Muscle of leg (tissue), 11 donors: ENCODE measurements around the gene GLB1L2. TPM values are rescaled to one million over a fixed set of nuclear protein-coding genes. Genes with fewer than 3 reads are reported as not detected.

Experiments used
- DNase-seq: peaks from one replicate; pipeline ENCODE4 v3.0.0; 2013
- H3K27ac ChIP-seq: one replicate; pipeline ENCODE4 v1.5.1; 2013; ENCODE audit warnings: mild to moderate bottlenecking, low read length, control low read depth
- H3K27me3 ChIP-seq: one replicate; pipeline ENCODE4 v1.6.1; 2013; ENCODE audit warnings: low read length; ENCODE audit not compliant: control insufficient read depth, insufficient read depth
- H3K36me3 ChIP-seq: one replicate; pipeline ENCODE4 v1.6.1; 2013; ENCODE audit warnings: low read length; ENCODE audit not compliant: control insufficient read depth, insufficient read depth
- H3K4me1 ChIP-seq: one replicate; pipeline ENCODE4 v1.6.1; 2013; ENCODE audit warnings: low read length; ENCODE audit not compliant: control insufficient read depth, insufficient read depth
- H3K4me3 ChIP-seq: one replicate; pipeline ENCODE4 v1.5.1; 2013; ENCODE audit warnings: low read length, control low read depth
- H3K9me3 ChIP-seq: replicated peaks from 2 replicates; pipeline ENCODE4 v1.6.1; 2013; ENCODE audit warnings: low read depth, low read length; ENCODE audit not compliant: control insufficient read depth
- WGBS: methylation state at CpG from one replicate; pipeline ENCODE4 v1.1.5; 2013; ENCODE audit warnings: missing lambda C conversion rate; ENCODE audit not compliant: insufficient coverage; 5-methylcytosine and 5-hydroxymethylcytosine counted together
- polyA plus RNA-seq, 8 donors: library from polyadenylated mRNA; unstranded; fragments of 120-200 nt; gene quantifications; one replicate each; pipeline versions ENCODE4 v1.2.1 to v1.2.3, GENCODE V29; 2013; ENCODE audit warnings: inconsistent platforms in 1 of 8, low replicate concordance in 1 of 8; ENCODE audit not compliant: insufficient read length in 8 of 8, insufficient read depth in 1 of 8
- total RNA-seq: library from RNA; stranded (reverse); fragments of 120-200 nt; gene quantifications from one replicate; pipeline ENCODE4 v1.2.4, GENCODE V29; 2013

Gene GLB1L2
- total and polyA plus RNA-seq, 9 donors = 0.20 to 1.2 (median 0.40) TPM

DNA sequence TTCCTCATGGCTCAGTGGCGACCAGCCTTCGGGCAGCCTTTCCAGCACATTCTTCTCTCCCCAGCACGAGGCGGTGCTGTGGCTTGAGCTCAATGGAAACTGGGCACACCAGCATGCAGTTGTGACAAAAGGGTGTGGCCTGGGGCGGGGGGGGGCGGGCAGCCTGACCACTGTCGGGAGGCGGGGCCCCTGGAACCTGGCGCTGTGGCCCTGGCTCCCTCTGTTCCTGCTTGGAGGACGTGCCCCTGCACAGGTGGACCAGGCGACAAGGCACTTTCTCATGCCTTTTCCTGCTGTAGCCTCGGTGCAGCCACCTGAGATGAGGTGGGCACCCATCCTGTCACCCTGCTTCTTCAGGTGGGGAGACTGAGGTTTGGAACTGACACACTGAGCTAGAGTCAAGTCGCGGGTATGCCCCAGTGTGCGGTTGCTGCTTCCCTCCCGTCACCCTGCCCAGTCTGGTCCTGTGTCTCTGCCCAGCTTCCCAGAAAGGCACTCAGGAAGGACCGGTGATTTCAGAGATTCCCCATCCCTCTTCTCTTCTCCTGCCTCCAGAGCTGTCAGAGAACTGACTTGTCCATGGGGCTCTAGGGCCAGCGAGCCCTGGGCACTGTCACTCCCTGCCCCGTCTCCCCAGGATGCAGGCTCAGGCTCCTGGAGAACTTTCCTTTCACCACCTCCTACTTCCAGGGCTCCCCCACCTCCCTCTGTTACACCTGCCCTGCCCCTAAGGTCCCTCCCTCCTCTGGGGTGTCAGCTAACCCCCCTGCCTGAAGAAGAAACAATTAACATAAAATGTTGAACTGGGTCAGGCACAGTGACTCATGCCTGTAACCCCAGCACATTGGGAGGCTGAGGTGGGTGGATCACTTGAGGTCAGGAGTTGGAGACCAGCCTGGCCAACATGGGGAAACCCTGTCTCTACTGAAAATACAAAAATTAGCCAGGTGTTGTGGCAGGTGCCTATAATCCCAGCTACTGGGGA lies 70.3 kb downstream of the GLB1L2 start:
- Histone ChIP-seq H3K4me1 (no peaks in the 10 kb centered on the region), H3K4me3 (no peak overlapping the region), H3K27ac (no peak overlapping the region), H3K9me3 (no peaks in the 10 kb centered on the region), H3K36me3 (no peaks in the 10 kb centered on the region), H3K27me3 (peaks cover 2% of the 10 kb centered on the region)
- no peak for DNase-seq
- 68% methylated on average over 16 of the region's 19 CpGs for WGBS

GRCh38 chr11:134402910-134403309 lies 71.1 kb downstream of the GLB1L2 start:
- Histone ChIP-seq H3K4me1 (no peaks in the 10 kb centered on the region), H3K9me3 (no peaks in the 10 kb centered on the region), H3K27me3 (peaks cover 7% of the 10 kb centered on the region), H3K4me3 (no peak overlapping the region), H3K27ac (no peak overlapping the region), H3K36me3 (no peaks in the 10 kb centered on the region)
- WGBS = 83% methylated on average over 9 of the region's 12 CpGs
- no peak for DNase-seq

DNA sequence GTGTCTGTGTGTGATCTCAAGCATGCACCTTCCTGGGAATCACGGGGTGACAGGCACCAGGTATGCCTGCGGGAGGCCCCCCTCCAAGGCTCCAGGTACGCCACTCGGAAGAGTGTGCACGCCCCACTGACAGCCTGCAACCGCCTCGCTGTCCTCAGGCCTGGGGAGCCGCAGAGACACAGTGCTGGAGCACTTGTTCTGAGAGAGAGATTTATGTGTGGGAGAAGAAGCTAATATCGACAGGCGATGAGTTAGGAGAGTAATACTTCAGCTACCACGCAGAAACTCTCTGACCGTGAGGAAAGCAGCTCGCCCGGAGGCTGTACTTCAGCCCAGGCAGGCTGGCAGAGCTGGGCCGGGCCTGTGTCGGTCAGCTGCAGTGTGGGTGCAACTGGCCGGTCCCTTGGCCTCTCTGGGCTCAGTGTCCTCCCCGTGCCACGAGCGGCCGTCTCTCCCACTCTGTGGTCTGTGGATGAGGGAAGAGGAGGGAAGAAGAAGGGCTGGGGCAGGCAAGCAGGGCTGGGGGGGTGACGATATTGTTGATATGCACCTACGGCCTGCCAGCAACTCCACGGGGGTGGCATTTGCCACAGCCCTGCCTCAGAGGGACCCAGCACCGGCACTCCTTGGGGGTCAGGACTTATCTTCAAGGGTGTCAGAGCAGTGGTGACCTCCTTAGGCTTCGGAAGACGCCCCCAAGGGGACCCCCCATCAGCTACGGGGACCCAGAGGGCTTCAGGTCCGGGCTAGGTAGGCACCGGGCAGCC lies 73.0 kb downstream of the GLB1L2 start:
- Histone ChIP-seq H3K4me3 (no peak overlapping the region), H3K36me3 (no peaks in the 10 kb centered on the region), H3K4me1 (no peaks in the 10 kb centered on the region), H3K27ac (no peak overlapping the region), H3K27me3 (peaks cover 17% of the 10 kb centered on the region), H3K9me3 (no peaks in the 10 kb centered on the region)
- WGBS = 85% methylated on average over 28 of the region's 30 CpGs
- no peak for DNase-seq

GRCh38 chr11:134405436-134405835 lies 73.6 kb downstream of the GLB1L2 start:
- Histone ChIP-seq H3K4me1 (no peaks in the 10 kb centered on the region), H3K27me3 (peaks cover 24% of the 10 kb centered on the region), H3K4me3 (no peak overlapping the region), H3K27ac (no peak overlapping the region), H3K36me3 (no peaks in the 10 kb centered on the region), H3K9me3 (no peaks in the 10 kb centered on the region)
- DNase-seq = no peak
- WGBS = 73% methylated on average over 3 of the region's 8 CpGs

DNA sequence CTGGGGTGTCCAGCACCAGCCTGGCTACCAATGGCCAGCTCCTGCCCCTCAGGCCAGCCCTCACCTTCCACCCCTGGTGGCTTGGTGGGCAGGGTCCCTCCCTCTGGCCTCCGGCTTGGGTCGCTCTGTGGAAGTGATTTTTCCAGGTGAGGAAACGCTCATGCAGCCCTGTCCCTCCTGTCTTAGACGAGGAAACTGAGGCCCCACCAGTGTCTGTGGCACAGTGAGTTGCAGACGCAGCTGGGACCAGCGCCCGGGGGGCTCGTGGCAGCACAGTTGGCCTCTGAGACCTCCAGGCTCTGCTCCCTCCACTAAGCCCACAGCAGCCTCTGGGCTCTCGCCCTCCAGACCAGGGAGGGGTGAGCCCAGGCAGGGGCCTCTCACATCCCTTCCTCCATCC lies 74.1 kb downstream of the GLB1L2 start:
- 85% methylated on average over 7 of the region's 9 CpGs for WGBS

DNA sequence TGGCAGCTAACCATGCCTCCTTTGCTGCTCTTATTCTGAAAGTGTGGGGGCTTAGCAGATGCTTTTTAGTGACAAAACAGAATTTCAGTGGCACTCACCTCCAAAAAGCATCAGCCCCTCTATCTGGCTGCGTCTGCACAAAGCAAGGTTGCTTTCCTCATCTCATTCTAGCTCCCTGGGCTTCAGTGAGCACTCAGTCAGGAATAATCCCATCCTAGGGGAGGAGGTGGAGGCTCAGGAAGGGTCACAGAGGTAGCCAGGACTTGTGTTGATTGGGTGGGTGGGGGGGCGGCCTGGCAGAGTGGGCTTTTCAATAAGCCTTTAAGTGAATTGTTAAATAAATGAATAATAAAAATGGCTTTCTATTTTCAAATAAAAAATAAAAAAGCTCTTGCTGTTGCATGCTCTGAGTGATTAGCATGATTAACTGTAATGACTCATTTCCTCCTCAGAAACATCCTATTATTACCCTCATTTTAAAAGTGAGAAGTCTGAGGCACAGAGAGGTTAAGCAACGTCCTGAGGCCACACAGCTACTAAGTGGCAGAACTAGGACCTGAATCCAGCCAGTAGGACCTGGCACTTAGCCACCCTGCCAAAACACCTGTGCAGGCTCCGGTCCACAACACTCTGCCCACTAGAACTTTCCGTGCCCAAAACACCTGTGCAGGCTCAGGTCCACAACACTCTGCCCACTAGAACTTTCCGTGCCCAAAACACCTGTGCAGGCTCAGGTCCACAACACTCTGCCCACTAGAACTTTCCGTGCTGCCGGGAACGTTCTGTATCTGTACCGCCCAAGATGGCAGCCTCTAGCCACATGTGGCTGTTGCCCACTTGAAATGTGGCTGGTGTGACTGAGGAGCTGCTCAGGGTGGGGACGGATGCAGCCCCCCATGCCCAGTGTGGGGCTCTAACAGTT lies 74.7 kb downstream of the GLB1L2 start:
- no peak overlapping the region for H3K4me3 ChIP-seq
- H3K27ac ChIP-seq = no peak overlapping the region
- WGBS = 88% methylated on average over 7 of the region's 11 CpGs
- H3K4me1 ChIP-seq = peaks cover 4% of the 10 kb centered on the region
- no peak for DNase-seq
- H3K36me3 ChIP-seq = no peaks in the 10 kb centered on the region
- H3K9me3 ChIP-seq = no peaks in the 10 kb centered on the region
- peaks cover 35% of the 10 kb centered on the region for H3K27me3 ChIP-seq

More for the DNA sequence above, 74.1 kb downstream of the GLB1L2 start:
- H3K27ac ChIP-seq = no peak overlapping the region
- peaks cover 28% of the 10 kb centered on the region for H3K27me3 ChIP-seq
- no peaks in the 10 kb centered on the region for H3K36me3 ChIP-seq
- no peak for DNase-seq
- H3K9me3 ChIP-seq = no peaks in the 10 kb centered on the region
- H3K4me3 ChIP-seq = no peak overlapping the region
- no peaks in the 10 kb centered on the region for H3K4me1 ChIP-seq

- H3K27me3 ChIP-seq = peaks cover 37% of the 10 kb centered on the region
- H3K4me1 ChIP-seq = peaks cover 5% of the 10 kb centered on the region
- no peak overlapping the region for H3K27ac ChIP-seq
- WGBS = 38% methylated on average over 6 of the region's 12 CpGs
- no peaks in the 10 kb centered on the region for H3K9me3 ChIP-seq
- DNase-seq = no peak
- no peaks in the 10 kb centered on the region for H3K36me3 ChIP-seq
- no peak overlapping the region for H3K4me3 ChIP-seq
These were observed 75.6 kb downstream of the GLB1L2 start for GRCh38 chr11:134407321-134407828.

- no peak for DNase-seq
- no peaks in the 10 kb centered on the region for H3K9me3 ChIP-seq
- H3K27me3 ChIP-seq = peaks cover 43% of the 10 kb centered on the region
- no peak overlapping the region for H3K27ac ChIP-seq
- H3K4me1 ChIP-seq = peaks cover 7% of the 10 kb centered on the region
- H3K4me3 ChIP-seq = no peak overlapping the region
- no peaks in the 10 kb centered on the region for H3K36me3 ChIP-seq
- WGBS = 83% methylated on average over 3 of the region's 8 CpGs
These were observed 76.1 kb downstream of the GLB1L2 start for GRCh38 chr11:134407923-134408322.

DNA sequence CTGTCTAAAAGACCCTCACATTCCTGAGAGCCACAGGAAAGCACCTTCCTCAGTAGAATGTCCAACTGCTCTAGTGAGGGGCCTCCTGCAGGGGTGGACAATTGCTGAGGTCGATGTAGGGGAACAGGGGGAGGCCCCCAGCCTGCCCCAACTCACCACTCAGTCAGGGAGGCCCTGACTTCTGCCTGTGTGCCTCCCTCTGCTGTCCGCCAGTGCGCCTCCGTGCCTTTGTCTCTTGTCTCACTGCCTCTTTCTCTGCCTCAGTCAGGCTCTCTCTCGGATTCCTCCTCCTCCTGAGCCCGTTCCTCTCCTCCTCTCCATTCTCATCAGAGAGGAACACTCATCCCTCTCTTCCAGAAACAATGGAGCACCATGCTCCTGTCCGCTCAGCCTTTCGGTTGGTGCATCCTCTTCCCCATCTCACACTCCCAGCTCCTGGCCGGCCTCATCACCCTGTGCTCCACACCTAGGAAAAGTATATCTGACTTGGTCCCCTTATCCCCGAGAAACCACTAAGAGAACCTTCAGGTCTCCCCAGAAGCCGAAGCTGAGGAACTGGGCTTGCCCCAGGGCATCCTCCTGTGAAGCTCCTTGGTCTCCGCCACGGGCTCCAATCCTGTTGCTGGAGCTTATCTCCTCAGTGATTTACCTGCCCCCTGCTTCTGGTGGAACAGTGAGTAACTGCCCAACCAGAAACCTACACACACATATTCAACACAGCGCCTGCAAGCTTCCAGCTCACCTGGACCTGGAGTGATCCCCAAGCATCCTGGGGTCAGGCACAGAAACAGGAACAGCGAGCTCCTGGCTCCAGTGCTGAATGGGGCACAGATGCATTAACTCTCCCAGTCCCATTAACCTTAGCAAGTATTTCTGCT lies 78.0 kb downstream of the GLB1L2 start:
- H3K27me3 ChIP-seq = peaks cover 61% of the 10 kb centered on the region
- no peaks in the 10 kb centered on the region for H3K9me3 ChIP-seq
- H3K4me1 ChIP-seq = peaks cover 7% of the 10 kb centered on the region
- H3K4me3 ChIP-seq = no peak overlapping the region
- WGBS = 81% methylated on average over 12 of the region's 15 CpGs
- no peak for DNase-seq
- no peaks in the 10 kb centered on the region for H3K36me3 ChIP-seq
- no peak overlapping the region for H3K27ac ChIP-seq
